MV-4-11 (cell line): ENCODE measurements around the gene TMEFF2.

ENCODE experiments used
- DNase-seq: peaks from one replicate; lab custom pipeline; 2025; lab: John Stamatoyannopoulos, UW

Gene TMEFF2

GRCh38 chr2:192011196-192011595, 183.5 kb downstream of the TMEFF2 start:
- no peak for DNase-seq

- no peak for DNase-seq
These were observed 184.7 kb downstream of the TMEFF2 start for GRCh38 chr2:192010073-192010472.

GRCh38 chr2:192007581-192008228, 187.0 kb downstream of the TMEFF2 start:
- no peak for DNase-seq

GRCh38 chr2:192005211-192005610, 189.5 kb downstream of the TMEFF2 start:
- no peak for DNase-seq

- DNase-seq: no peak
These were observed 190.4 kb downstream of the TMEFF2 start for GRCh38 chr2:192004188-192004963.

- no peak for DNase-seq
These were observed 192.3 kb downstream of the TMEFF2 start for GRCh38 chr2:192002418-192002817.

- no peak for DNase-seq
These were observed 194.3 kb downstream of the TMEFF2 start for GRCh38 chr2:192000196-192000980.

GRCh38 chr2:191999101-191999841, 195.5 kb downstream of the TMEFF2 start:
- no peak for DNase-seq

GRCh38 chr2:191995285-191995684, 199.4 kb downstream of the TMEFF2 start:
- DNase-seq: no peak

- DNase-seq: no peak
These were observed 200.0 kb downstream of the TMEFF2 start for GRCh38 chr2:191994749-191995148.

GRCh38 chr2:191991442-191991841, 203.3 kb downstream of the TMEFF2 start:
- no peak for DNase-seq

- no peak for DNase-seq
These were observed 209.0 kb downstream of the TMEFF2 start for GRCh38 chr2:191985740-191986139.

- no peak for DNase-seq
These were observed 211.1 kb downstream of the TMEFF2 start for GRCh38 chr2:191983591-191983990.

GRCh38 chr2:191983186-191983585, 211.5 kb downstream of the TMEFF2 start:
- no peak for DNase-seq

GRCh38 chr2:191981706-191982105, 213.0 kb downstream of the TMEFF2 start:
- no peak for DNase-seq

GRCh38 chr2:191980483-191980882, 214.2 kb downstream of the TMEFF2 start:
- no peak for DNase-seq

- no peak for DNase-seq
These were observed 215.5 kb downstream of the TMEFF2 start for GRCh38 chr2:191979221-191979730.

- DNase-seq: no peak
These were observed 217.0 kb downstream of the TMEFF2 start for GRCh38 chr2:191977754-191978153.

GRCh38 chr2:191976436-191976835, 218.3 kb downstream of the TMEFF2 start:
- DNase-seq: no peak

- DNase-seq: no peak
These were observed 220.1 kb downstream of the TMEFF2 start for GRCh38 chr2:191974676-191975075.

- DNase-seq: no peak
These were observed 223.9 kb downstream of the TMEFF2 start for GRCh38 chr2:191970867-191971266.

GRCh38 chr2:191968120-191968519, 226.6 kb downstream of the TMEFF2 start:
- no peak for DNase-seq
